ENCODE measurements around the gene HEXA.

HEXA gene

DNA sequence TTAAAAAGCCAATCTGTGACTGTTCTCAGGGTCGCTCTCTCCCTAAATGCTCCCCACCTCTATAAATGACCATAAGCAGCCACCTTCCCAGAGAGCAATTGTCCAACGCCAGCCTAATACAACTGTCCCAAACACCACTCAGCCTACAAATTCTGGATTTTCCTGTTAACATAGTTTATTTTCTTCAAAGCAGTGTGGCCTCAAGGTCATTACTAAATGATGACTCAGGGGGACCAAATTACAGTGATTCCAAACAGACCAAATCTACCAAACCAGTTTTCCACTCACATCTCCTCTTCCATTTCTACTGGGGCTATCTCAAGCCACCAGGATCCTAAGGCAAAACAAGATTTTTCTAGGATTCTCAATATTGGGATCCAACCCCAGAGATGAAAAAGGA, 22.5 kb downstream of the HEXA start:
- ChIA-PET POLR2A (ENCODE audit: low non-redundant PET) (interaction anchor here (0.7 kb wide), 1 partner anchor 663 kb away, joined by 3 read pairs; no protein-coding TSS in a partner anchor), CTCF (no interaction called here)
- DNase-seq (ENCODE audit: low spot score) = peak; percentile 42
- TF ChIP-seq, protein P1, sequence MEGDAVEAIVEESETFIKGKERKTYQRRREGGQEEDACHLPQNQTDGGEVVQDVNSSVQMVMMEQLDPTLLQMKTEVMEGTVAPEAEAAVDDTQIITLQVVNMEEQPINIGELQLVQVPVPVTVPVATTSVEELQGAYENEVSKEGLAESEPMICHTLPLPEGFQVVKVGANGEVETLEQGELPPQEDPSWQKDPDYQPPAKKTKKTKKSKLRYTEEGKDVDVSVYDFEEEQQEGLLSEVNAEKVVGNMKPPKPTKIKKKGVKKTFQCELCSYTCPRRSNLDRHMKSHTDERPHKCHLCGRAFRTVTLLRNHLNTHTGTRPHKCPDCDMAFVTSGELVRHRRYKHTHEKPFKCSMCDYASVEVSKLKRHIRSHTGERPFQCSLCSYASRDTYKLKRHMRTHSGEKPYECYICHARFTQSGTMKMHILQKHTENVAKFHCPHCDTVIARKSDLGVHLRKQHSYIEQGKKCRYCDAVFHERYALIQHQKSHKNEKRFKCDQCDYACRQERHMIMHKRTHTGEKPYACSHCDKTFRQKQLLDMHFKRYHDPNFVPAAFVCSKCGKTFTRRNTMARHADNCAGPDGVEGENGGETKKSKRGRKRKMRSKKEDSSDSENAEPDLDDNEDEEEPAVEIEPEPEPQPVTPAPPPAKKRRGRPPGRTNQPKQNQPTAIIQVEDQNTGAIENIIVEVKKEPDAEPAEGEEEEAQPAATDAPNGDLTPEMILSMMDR (conservative IDR thresholded peaks at IDR 0.05; ENCODE audit: low read depth) = no peak
- no peak overlapping the region for H3K27ac ChIP-seq

DNA sequence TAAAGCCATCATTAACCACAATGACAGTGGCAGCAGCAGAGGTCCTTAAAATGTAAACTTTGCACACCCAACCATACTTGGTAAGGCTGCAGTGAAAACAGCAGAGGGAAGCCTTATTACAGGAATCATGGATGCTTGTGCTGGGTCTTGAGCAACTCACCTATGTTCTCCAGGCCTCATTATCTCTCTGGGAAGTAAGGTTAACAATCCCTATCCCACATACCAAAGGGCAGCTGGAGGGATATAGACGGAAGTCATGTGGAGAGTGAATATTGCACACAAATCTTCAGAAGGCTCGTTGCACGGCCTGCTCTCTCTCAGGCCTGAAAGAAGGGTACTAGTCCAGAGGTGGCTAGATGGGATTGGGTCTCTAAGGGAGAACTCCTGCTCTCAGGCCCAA, 30.0 kb downstream of the HEXA start:
- H3K27ac ChIP-seq = no peak overlapping the region
- TF ChIP-seq, protein P1 (conservative IDR thresholded peaks at IDR 0.05; ENCODE audit: low read depth) = no peak
- DNase-seq (ENCODE audit: low spot score) = no peak
- CTCF ChIA-PET = no interaction called here
- POLR2A ChIA-PET (ENCODE audit: low non-redundant PET) = no interaction called here

DNA sequence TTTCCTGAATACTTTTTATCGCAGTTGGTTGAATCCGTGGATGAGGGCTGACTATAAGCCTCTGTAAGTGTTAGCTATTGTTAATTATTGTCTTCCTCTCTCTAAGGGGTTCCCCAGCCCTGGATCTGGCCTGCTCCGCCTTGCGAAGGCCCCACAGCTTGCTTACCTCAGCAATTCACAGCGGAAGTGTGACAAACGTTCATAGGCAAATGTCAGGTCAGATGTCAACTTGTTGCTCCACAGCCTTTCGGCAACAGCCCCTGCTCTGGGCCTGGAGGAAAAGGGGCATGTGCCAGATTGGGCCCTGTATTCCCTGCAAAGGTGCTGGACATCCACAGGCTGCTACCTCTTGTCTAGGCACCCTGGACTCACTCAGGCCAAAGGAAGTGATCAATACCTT, 30.5 kb downstream of the HEXA start:
- CTCF ChIA-PET = no interaction called here
- POLR2A ChIA-PET (ENCODE audit: low non-redundant PET) = no interaction called here
- no peak overlapping the region for H3K27ac ChIP-seq
- no peak for DNase-seq (ENCODE audit: low spot score)
- TF ChIP-seq, protein P1 (conservative IDR thresholded peaks at IDR 0.05; ENCODE audit: low read depth) = no peak

DNA sequence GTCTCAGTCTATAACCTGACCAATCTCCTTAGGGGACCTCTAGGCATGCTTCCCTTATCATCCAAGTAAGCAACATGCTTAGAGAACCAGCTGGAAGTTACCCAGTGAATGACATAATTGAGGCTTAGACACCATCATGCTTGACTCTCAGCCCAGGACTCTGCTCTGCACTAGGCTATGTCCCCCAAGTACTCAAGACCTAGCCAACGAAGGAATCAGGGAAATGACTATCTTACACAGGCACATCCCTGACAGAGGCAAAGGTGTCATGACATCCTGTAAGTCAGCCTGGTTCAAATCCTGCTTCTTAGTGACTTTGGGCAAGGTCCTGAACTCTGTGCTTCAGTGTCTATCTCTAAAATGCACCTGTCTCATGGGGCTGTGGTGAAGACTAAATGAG, 31.2 kb downstream of the HEXA start:
- no peak overlapping the region for H3K27ac ChIP-seq
- DNase-seq (ENCODE audit: low spot score) = no peak
- CTCF ChIA-PET = no interaction called here
- POLR2A ChIA-PET (ENCODE audit: low non-redundant PET) = no interaction called here
- TF ChIP-seq, protein P1 (conservative IDR thresholded peaks at IDR 0.05; ENCODE audit: low read depth) = no peak

DNA sequence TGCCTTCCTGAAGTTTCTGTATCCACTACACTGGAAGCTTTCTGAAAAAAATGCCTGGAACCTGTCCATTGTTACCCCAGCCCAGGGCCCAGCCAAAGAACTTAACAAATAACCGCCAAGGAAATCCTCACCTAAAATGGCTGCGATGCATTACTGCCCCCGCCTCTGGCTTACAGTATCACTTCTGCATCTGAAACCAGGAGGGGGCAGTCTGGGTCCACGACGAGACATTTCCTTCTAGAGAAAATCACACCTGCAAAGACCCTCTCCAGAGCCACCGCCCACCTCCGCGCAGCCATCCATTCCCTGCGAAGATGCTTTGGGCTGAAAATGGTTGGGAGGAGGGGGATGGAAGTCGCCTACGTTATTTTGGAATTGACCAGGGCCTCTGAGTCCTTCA, 33.4 kb downstream of the HEXA start:
- CTCF ChIA-PET = interaction anchor here (0.6 to 0.7 kb wide), 2 partner anchors 364 to 859 kb away, joined by 3 to 4 read pairs; no protein-coding TSS in a partner anchor
- POLR2A ChIA-PET (ENCODE audit: low non-redundant PET) = no interaction called here
- no peak for DNase-seq (ENCODE audit: low spot score)
- H3K27ac ChIP-seq = no peak overlapping the region
- TF ChIP-seq, protein P1 (conservative IDR thresholded peaks at IDR 0.05; ENCODE audit: low read depth) = no peak

DNA sequence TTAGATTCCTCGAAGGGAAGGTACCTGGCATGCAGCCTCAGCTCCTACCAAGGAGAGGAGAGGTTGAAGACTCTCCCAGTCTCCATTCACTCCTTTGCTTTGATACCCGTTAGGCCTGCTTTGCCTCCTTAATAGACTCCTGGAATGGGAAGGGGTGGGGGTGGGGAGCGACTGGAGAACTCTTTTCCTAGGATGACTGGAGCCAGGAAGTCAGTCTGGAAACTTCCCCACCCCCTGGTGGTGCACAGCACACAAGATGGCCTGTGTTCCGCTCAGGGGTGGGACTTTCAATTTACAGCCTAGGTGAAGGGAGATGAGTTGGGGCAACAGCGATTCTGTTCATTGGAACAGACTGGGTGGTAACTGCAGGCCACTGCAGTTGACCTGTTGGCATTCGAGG, 34.5 kb downstream of the HEXA start:
- ChIA-PET CTCF (interaction anchor here (0.6 to 0.7 kb wide), 2 partner anchors 540 to 1694 kb away, joined by 3 read pairs; no protein-coding TSS in a partner anchor), POLR2A (ENCODE audit: low non-redundant PET) (interaction anchor here (0.7 kb wide), 1 partner anchor 50 kb away, joined by 3 read pairs; no protein-coding TSS in a partner anchor)
- H3K27ac ChIP-seq = no peak overlapping the region
- DNase-seq (ENCODE audit: low spot score) = no peak
- TF ChIP-seq, protein P1 (conservative IDR thresholded peaks at IDR 0.05; ENCODE audit: low read depth) = no peak

DNA sequence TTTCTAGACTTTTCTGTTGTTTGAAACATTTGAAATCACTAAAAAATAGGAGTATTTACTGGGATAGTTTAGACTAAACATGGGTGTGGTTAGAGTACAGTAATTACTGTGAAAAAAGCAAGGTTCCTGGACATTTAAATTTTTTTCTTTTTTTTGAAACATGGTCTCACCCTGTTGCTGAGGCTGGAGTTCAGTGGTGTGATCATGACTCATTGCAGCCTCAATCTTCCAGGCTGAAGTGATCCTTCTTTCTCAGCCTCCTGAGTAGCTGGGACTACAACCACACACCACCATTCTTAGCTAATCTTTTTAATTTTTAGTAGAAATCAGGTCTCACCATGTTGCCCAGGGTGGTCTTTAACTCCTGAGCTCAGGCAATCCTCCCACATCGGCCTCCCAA, 35.4 kb downstream of the HEXA start:
- DNase-seq (ENCODE audit: low spot score) = no peak
- ChIA-PET CTCF (no interaction called here), POLR2A (ENCODE audit: low non-redundant PET) (no interaction called here)
- TF ChIP-seq, protein P1 (conservative IDR thresholded peaks at IDR 0.05; ENCODE audit: low read depth) = no peak
- H3K27ac ChIP-seq = no peak overlapping the region
